Sigmoid colon (tissue), 7 donors: ENCODE results near the gene ATP10A. TPM values are rescaled to one million over a fixed set of nuclear protein-coding genes. Genes with fewer than 3 reads are reported as not detected.

ENCODE experiments used
- DNase-seq: peaks from one replicate; pipeline ENCODE4 v3.0.0-alpha.2; 2019
- H3K27ac ChIP-seq, 4 donors: fragments of 200-600 bp; sonication (generic); one replicate each; pipeline ENCODE4 v1.5.1; 2016 to 2019; ENCODE audit warnings: mild to moderate bottlenecking in 1 of 4
- H3K27me3 ChIP-seq, 3 donors: fragments of 200-600 bp; sonication (generic); one replicate each; pipeline ENCODE4 v1.5.1; 2019; ENCODE audit warnings: mild to moderate bottlenecking in 1 of 3
- H3K36me3 ChIP-seq, 4 donors: fragments of 200-600 bp; sonication (generic); one replicate each; pipeline ENCODE4 v1.5.1; 2016 to 2019
- H3K4me1 ChIP-seq, 4 donors: fragments of 200-600 bp; sonication (generic); one replicate each; pipeline ENCODE4 v1.5.1; 2017 to 2019
- H3K4me3 ChIP-seq, 4 donors: fragments of 200-600 bp; sonication (generic); one replicate each; pipeline ENCODE4 v1.5.1; 2017 to 2019; ENCODE audit warnings: mild to moderate bottlenecking in 2 of 4, moderate library complexity in 1 of 4
- H3K9me3 ChIP-seq, 4 donors: fragments of 200-600 bp in 3 of 4; sonication (generic) in 3 of 4; one replicate each; pipeline versions ENCODE4 v1.5.1 to v1.6.1; 2013 to 2019
- EP300 ChIP-seq, 4 donors: sonication (generic); formaldehyde crosslinking; IDR thresholded peaks; one replicate each; pipeline ENCODE4 v1.6.1; 2017; ENCODE audit warnings: antibody characterized with exemption in 4 of 4
- POLR2A ChIP-seq, 2 donors: fragments of 450-650 bp; IDR thresholded peaks; one replicate each; pipeline ENCODE4 v1.6.1; 2016; ENCODE audit warnings: antibody characterized with exemption in 2 of 2, mild to moderate bottlenecking in 2 of 2, moderate library complexity in 2 of 2
- POLR2AphosphoS5 ChIP-seq, 4 donors: sonication (generic); formaldehyde crosslinking; IDR thresholded peaks; one replicate each; pipeline ENCODE4 v1.6.1; 2017; ENCODE audit warnings: antibody characterized with exemption in 4 of 4
- WGBS, 2 donors: extraction: QIAGEN DNeasy Blood & Tissue Kit; methylation state at CpG; one replicate each; pipeline ENCODE4 v1.1.7; 2013; 5-methylcytosine and 5-hydroxymethylcytosine counted together
- intact Hi-C: fragments of 100-400 bp; cut with DNase I; formaldehyde crosslinking; loops from one replicate; pipeline ENCODE4 v1.15.1; 2023
- polyA plus RNA-seq, 3 donors: library from polyadenylated mRNA; stranded (reverse); fragments of 200-250 nt; gene quantifications; one replicate each; pipeline ENCODE4 v1.2.3, GENCODE V29; 2013
- total RNA-seq, 4 donors: library from RNA; depleted of rRNA; stranded (reverse); fragments of >200 nt; gene quantifications; one replicate each; pipeline ENCODE4 v1.1.0, GENCODE V29; 2016
- TF ChIP-seq, protein P1 (sequence below), 4 experiments: fragments of 450-650 bp in 3 of 4; fragments of 200-600 bp in 1 of 4; IDR thresholded peaks; one replicate each; pipeline ENCODE4 v1.5.1; 2016 to 2019; ENCODE audit warnings: antibody characterized with exemption in 4 of 4, mild to moderate bottlenecking in 3 of 4, moderate library complexity in 2 of 4
- donor health status: healthy with polysubstance abuse.
- donor health status: Bipolar disorder and iron deficiency.
- donor health status: healthy.

ATP10A gene
- total and polyA plus RNA-seq, 7 donors, result 0.23 to 7.7 (median 2.9) TPM

DNA sequence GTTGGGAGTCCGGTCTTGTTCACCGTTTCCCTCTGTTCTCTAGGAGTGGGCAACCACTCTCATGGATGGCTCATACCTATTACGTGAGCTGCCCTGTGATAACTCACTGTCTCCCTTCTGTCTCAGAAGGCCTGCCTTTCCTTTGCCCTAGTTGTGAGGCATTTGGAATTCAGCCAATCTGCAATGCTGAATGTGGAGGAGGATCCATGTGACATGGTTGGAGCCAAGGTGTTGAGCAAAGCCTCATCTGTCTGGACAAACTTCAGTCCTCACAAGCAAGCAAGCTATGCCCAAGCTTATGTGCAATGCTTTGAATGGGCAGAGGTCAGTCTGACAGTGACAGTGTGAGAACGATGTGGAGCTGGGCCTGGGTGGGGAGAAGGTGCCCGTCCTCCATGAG, 37.8 kb upstream of the ATP10A start:
- no peaks in the 10 kb centered on the region for H3K27me3 ChIP-seq
- H3K36me3 ChIP-seq, result no peaks in the 10 kb centered on the region
- H3K4me1 ChIP-seq, result peaks cover 0 to 25% (median 10%) of the 10 kb centered on the region in 4 donors
- DNase-seq, result no peak
- WGBS, 2 donors, result 81 to 93% methylated on average over 5 of the region's 5 CpGs
- intact Hi-C loops, result no loop called here
- no peak overlapping the region for H3K4me3 ChIP-seq
- TF ChIP-seq POLR2A (IDR thresholded peaks at IDR 0.05), result no peak
- TF ChIP-seq POLR2AphosphoS5 (IDR thresholded peaks at IDR 0.05), result peak in 3 of 4 donors; percentile 36 to 66 (median 38)
- TF ChIP-seq EP300 (IDR thresholded peaks at IDR 0.05), result no peak
- H3K9me3 ChIP-seq, result no peaks in the 10 kb centered on the region
- H3K27ac ChIP-seq, result peak overlapping the region in 3 of 4 donors; percentile 17 to 72 (median 44)

DNA sequence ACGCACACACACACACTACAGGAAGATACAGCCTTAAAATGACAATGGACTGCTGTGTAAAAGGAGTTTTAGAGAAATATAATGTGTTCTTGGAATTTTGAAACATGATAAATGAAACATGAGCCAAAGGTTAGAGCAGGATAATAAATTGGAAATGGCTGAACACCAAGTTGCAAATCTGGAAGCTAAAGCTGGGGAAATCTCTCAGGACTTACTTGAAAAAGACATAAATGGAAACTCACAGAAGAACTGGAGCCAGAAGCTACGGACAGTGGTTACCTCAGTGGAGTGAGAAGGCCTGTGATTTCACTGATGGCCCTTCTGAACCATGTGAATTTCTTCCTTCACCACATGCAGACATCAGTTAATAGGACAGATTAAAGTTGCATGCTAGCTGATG, 37.3 kb upstream of the ATP10A start:
- H3K36me3 ChIP-seq, result no peaks in the 10 kb centered on the region
- intact Hi-C loops, result no loop called here
- H3K27ac ChIP-seq, result peak overlapping the region in 3 of 4 donors; percentile 17 to 72 (median 44)
- TF ChIP-seq, protein P1, sequence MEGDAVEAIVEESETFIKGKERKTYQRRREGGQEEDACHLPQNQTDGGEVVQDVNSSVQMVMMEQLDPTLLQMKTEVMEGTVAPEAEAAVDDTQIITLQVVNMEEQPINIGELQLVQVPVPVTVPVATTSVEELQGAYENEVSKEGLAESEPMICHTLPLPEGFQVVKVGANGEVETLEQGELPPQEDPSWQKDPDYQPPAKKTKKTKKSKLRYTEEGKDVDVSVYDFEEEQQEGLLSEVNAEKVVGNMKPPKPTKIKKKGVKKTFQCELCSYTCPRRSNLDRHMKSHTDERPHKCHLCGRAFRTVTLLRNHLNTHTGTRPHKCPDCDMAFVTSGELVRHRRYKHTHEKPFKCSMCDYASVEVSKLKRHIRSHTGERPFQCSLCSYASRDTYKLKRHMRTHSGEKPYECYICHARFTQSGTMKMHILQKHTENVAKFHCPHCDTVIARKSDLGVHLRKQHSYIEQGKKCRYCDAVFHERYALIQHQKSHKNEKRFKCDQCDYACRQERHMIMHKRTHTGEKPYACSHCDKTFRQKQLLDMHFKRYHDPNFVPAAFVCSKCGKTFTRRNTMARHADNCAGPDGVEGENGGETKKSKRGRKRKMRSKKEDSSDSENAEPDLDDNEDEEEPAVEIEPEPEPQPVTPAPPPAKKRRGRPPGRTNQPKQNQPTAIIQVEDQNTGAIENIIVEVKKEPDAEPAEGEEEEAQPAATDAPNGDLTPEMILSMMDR (IDR thresholded peaks at IDR 0.05), result no peak
- TF ChIP-seq POLR2AphosphoS5 (IDR thresholded peaks at IDR 0.05), result no peak
- TF ChIP-seq EP300 (IDR thresholded peaks at IDR 0.05), result no peak
- TF ChIP-seq POLR2A (IDR thresholded peaks at IDR 0.05), result no peak
- no peak for DNase-seq
- H3K9me3 ChIP-seq, result no peaks in the 10 kb centered on the region
- peaks cover 0 to 25% (median 10%) of the 10 kb centered on the region in 4 donors for H3K4me1 ChIP-seq
- WGBS, 2 donors, result 87 to 88% methylated on average over 2 of the region's 2 CpGs
- H3K4me3 ChIP-seq, result no peak overlapping the region
- H3K27me3 ChIP-seq, result no peaks in the 10 kb centered on the region

DNA sequence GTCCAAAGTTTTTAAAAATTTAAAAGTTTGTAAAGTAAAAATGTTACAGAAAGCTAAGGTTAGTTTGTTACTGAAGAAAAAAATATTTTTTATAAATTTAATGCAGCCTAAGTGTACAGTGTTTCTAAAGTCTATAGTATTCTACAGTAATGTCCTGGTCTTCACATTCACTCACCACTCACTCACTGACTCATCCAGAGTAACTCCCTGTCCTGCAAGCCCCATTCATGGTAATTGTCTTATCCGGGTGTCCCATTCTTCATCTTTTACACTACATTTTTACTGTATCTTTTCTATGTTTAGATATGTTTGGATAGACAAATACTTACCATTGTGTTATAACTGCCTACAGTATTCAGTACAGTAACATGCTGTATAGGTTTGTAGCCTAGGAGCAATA, 36.7 kb upstream of the ATP10A start:
- DNase-seq, result no peak
- Histone ChIP-seq H3K36me3 (no peaks in the 10 kb centered on the region), H3K27ac (peak overlapping the region in 1 of 4 donors; percentile 72), H3K4me1 (peaks cover 0 to 25% (median 10%) of the 10 kb centered on the region in 4 donors), H3K9me3 (no peaks in the 10 kb centered on the region), H3K27me3 (no peaks in the 10 kb centered on the region), H3K4me3 (no peak overlapping the region)
- intact Hi-C loops, result no loop called here
- WGBS, 2 donors, result 90 to 93% methylated on average over 1 of the region's 1 CpG
- TF ChIP-seq, protein P1 (IDR thresholded peaks at IDR 0.05), result no peak
- TF ChIP-seq POLR2AphosphoS5 (IDR thresholded peaks at IDR 0.05) (no peak), POLR2A (IDR thresholded peaks at IDR 0.05) (no peak)

DNA sequence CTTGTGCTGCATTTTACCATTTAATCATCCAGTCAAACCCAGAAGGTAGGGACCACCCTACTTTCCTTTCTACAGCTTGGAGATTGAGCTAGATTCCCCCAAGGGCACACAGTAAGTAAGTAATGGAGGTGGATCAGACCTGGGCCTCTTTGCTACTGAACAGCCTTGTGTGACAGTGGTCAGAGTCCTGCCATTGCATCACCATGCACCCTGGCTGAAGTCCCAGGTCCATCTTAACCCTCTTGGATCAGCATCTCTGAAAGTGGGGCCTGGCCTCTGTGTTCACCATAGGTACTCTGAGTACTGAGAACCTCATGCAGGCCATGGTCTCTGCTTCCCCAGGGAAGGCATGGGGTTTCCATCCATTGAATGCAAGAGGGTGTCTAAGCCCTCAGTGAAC, 34.5 kb upstream of the ATP10A start:
- Histone ChIP-seq H3K4me1 (peaks cover 0 to 23% (median 11%) of the 10 kb centered on the region in 4 donors), H3K36me3 (no peaks in the 10 kb centered on the region), H3K9me3 (no peaks in the 10 kb centered on the region), H3K27ac (no peak overlapping the region), H3K4me3 (no peak overlapping the region), H3K27me3 (no peaks in the 10 kb centered on the region)
- TF ChIP-seq EP300 (IDR thresholded peaks at IDR 0.05), result no peak
- TF ChIP-seq, protein P1 (IDR thresholded peaks at IDR 0.05), result no peak
- TF ChIP-seq POLR2AphosphoS5 (IDR thresholded peaks at IDR 0.05), result no peak
- TF ChIP-seq POLR2A (IDR thresholded peaks at IDR 0.05), result no peak
- no peak for DNase-seq
- intact Hi-C loops, result no loop called here

DNA sequence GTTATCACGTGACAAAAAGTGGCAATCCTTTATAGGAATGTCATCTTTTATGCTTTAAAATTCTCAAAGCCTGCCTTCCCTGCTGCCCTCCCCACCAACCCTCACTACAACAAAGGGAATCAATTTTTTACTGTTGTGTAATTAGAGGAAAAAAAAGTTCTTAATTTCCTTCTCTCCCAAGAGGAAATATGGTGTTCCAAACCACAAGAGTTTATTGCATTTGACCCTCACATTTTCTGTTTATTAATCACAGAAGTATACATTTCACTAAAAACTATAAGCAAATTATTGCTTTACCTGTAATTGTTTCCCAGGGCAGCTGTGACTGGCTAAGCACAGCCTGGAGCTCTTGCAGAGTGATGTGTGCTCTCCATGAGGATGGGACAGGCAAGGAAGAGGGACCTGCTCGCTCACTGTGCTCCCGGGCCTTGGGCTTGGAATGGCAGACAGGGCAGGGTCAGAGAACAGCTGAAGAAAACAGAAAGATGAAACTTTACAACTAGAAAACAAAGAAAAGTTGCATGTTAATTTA, 31.3 kb upstream of the ATP10A start:
- Histone ChIP-seq H3K4me1 (peaks cover 0 to 29% (median 27%) of the 10 kb centered on the region in 4 donors), H3K9me3 (no peaks in the 10 kb centered on the region), H3K4me3 (no peak overlapping the region), H3K27ac (no peak overlapping the region), H3K36me3 (no peaks in the 10 kb centered on the region), H3K27me3 (no peaks in the 10 kb centered on the region)
- TF ChIP-seq, protein P1 (IDR thresholded peaks at IDR 0.05), result no peak
- no peak for TF ChIP-seq EP300 (IDR thresholded peaks at IDR 0.05)
- no peak for TF ChIP-seq POLR2A (IDR thresholded peaks at IDR 0.05)
- intact Hi-C loops, result loop anchor here (5.0 kb wide), 1 partner anchor 42 kb away; no protein-coding TSS in a partner anchor
- WGBS, 2 donors, result 74 to 88% methylated on average over 3 of the region's 3 CpGs
- no peak for DNase-seq
